Suprapubic skin (tissue), 4 donors: Measurements from ENCODE around the gene PPP1CA. TPM values are rescaled to one million over a fixed set of nuclear protein-coding genes. Genes with fewer than 3 reads are reported as not detected.
"Not testable (repeated sequence)": the region's sequence is repeated elsewhere in the genome, so short reads cannot be mapped to it uniquely, and the experiment has no call there.

Experiments used
- DNase-seq, 2 donors: peaks; one replicate each; pipeline ENCODE4 v3.0.0-alpha.2; 2019; ENCODE audit warnings: low spot score in 2 of 2
- H3K27ac ChIP-seq: fragments of 200-600 bp; sonication (generic); one replicate; pipeline ENCODE4 v1.5.1; 2019
- H3K27me3 ChIP-seq: fragments of 200-600 bp; sonication (generic); one replicate; pipeline ENCODE4 v1.5.1; 2019
- H3K36me3 ChIP-seq: fragments of 200-600 bp; sonication (generic); one replicate; pipeline ENCODE4 v1.5.1; 2019
- H3K4me1 ChIP-seq: fragments of 200-600 bp; sonication (generic); one replicate; pipeline ENCODE4 v1.5.1; 2019
- H3K4me3 ChIP-seq: fragments of 200-600 bp; sonication (generic); one replicate; pipeline ENCODE4 v1.5.1; 2019; ENCODE audit warnings: mild to moderate bottlenecking
- H3K9me3 ChIP-seq: fragments of 200-600 bp; sonication (generic); one replicate; pipeline ENCODE4 v1.5.1; 2019
- EP300 ChIP-seq: sonication (generic); formaldehyde crosslinking; IDR thresholded peaks from one replicate; pipeline ENCODE4 v1.6.1; 2017; ENCODE audit warnings: antibody characterized with exemption
- POLR2A ChIP-seq, 2 donors: fragments of 450-650 bp; IDR thresholded peaks; one replicate each; pipeline ENCODE4 v1.6.1; 2017; ENCODE audit warnings: antibody characterized with exemption in 2 of 2, mild to moderate bottlenecking in 2 of 2, moderate library complexity in 2 of 2
- POLR2AphosphoS5 ChIP-seq, 3 donors: sonication (generic); formaldehyde crosslinking; IDR thresholded peaks; one replicate each; pipeline ENCODE4 v1.6.1; 2017; ENCODE audit warnings: antibody characterized with exemption in 3 of 3
- WGBS: methylation state at CpG from one replicate; pipeline ENCODE4 v1.1.5; 2018; 5-methylcytosine and 5-hydroxymethylcytosine counted together
- total RNA-seq, 4 donors: library from RNA; depleted of rRNA; stranded (reverse); fragments of >200 nt; gene quantifications; one replicate each; pipeline ENCODE4 v1.1.0, GENCODE V29; 2016
- TF ChIP-seq, protein P1 (sequence below), 2 donors: fragments of 200-600 bp in 1 of 2; fragments of 450-650 bp in 1 of 2; sonication (generic) in 1 of 2; IDR thresholded peaks; one replicate each; pipeline ENCODE4 v1.5.1; 2016 to 2019; ENCODE audit warnings: antibody characterized with exemption in 2 of 2, mild to moderate bottlenecking in 1 of 2, moderate library complexity in 1 of 2

PPP1CA gene
- total RNA-seq, 4 donors from 2014 or later: 75.6 to 158 (median 121) TPM

DNA sequence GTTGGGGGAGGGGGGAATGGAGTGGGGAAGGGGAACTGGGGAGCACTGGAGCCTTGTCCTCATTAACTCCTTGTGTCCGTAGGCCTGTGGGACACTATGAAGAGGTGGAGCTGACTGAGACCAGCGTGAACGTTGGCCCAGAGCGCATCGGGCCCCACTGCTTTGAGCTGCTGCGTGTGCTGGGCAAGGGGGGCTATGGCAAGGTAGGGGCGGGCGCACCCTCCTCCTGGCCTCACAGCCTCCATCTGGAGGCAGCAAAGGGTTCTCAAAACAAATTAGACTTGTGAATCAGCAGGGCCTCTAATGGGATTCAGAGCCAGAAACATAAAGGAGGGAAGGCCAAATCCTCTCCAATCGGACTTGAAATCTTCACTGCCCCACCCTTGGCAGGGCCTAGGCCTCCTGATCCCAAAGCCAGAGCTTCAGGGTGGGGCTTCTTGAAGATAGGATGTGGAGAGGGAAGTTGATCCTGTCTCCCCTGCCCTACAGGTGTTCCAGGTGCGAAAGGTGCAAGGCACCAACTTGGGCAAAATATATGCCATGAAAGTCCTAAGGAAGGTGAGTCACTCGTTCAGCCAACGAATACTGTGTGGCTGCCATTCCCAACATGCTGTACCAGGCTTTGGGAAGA lies 27.5 kb upstream of the PPP1CA start:
- Histone ChIP-seq H3K4me3 (peak overlapping the region; percentile 95), H3K4me1 (peaks cover 35% of the 10 kb centered on the region), H3K27me3 (no peaks in the 10 kb centered on the region), H3K9me3 (no peaks in the 10 kb centered on the region), H3K36me3 (peaks cover 32% of the 10 kb centered on the region), H3K27ac (peak overlapping the region; percentile 96)
- TF ChIP-seq POLR2AphosphoS5 (IDR thresholded peaks at IDR 0.05) (peak in 1 of 3 donors; percentile 33), POLR2A (IDR thresholded peaks at IDR 0.05) (no peak)
- no peak for DNase-seq
- WGBS: 58% methylated on average over 5 of the region's 12 CpGs

DNA sequence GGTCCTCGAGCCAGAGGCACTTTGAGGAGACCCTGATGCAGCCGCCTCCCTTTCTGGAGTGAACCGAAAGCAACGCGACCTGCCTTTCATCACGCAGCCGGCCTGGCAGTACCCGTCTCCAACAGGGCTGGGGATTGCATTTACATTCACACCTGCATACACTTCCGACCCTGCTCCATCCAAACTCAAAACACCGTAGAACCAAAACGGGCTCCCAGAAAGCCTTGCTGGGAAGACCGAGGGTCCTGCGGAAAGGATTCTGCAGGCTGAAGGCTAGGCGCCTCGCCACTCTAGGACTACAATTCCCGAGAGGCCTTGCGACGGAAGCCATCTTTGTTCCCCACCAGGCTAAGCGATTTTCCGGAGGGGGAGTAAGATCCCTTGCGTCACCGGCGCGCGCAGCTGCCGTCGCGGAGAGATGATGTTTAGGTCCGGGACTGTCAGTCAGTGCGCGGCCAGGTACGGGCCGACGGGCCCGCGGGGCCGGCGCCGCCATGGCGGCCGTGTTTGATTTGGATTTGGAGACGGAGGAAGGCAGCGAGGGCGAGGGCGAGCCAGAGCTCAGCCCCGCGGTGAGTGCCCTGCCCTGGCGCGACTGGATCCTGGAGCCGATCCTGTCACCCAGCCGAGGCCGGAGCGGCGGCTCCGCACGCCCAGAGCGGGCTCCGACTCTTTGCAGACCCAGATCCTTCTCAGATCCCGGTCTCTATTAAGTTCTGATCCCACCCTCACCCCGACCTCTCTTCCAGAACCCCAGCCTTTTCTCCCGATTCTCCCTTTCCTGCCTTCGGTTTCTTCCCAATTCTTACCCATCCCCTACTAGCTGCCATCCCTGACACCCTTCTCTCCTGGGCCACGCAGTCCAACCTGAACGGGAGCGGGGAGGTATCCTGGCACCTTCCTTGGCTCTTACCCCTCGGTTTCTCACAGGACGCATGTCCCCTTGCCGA lies 26.7 kb upstream of the PPP1CA start, which contains the start of gene RPS6KB2:
RPS6KB2 (plus strand) TSS at position 443 of the 950 bp plus-strand sequence; CDS start at position 495, 52 bp downstream.
- DNase-seq: peak; percentile 99
- Histone ChIP-seq H3K27ac (peak within 1 kb of the TSS; percentile 96), H3K27me3 (no peaks in the 10 kb centered on the region), H3K4me1 (peaks cover 37% of the 10 kb centered on the region), H3K4me3 (peak within 1 kb of the TSS; percentile 95), H3K9me3 (no peaks in the 10 kb centered on the region), H3K36me3 (peaks cover 24% of the 10 kb centered on the region)
- TF ChIP-seq POLR2A (IDR thresholded peaks at IDR 0.05): peak in 1 of 2 donors; percentile 89
- no peak for TF ChIP-seq EP300
- TF ChIP-seq POLR2AphosphoS5 (IDR thresholded peaks at IDR 0.05): peak; percentile 82 to 97 (median 92)
- under 1% methylated on average over 61 of the region's 68 CpGs for WGBS

GRCh38 chr11:67427364-67427859 lies 25.8 kb upstream of the PPP1CA start:
- Histone ChIP-seq H3K4me3 (peak overlapping the region; percentile 95), H3K27ac (peak overlapping the region; percentile 96), H3K36me3 (peaks cover 14% of the 10 kb centered on the region), H3K4me1 (peaks cover 38% of the 10 kb centered on the region)
- DNase-seq, H3K27me3 ChIP-seq, H3K9me3 ChIP-seq: not testable (repeated sequence)
- 76% methylated on average over 19 of the region's 19 CpGs for WGBS

- Histone ChIP-seq H3K9me3 (no peaks in the 10 kb centered on the region), H3K27me3 (no peaks in the 10 kb centered on the region)
- WGBS: 88% methylated on average over 25 of the region's 34 CpGs
Measured at GRCh38 chr11:67423891-67424613, 22.4 kb upstream of the PPP1CA start.

GRCh38 chr11:67423466-67423865 lies 21.8 kb upstream of the PPP1CA start:
- WGBS: 82% methylated on average over 13 of the region's 13 CpGs
- H3K4me1 ChIP-seq: peaks cover 42% of the 10 kb centered on the region
- no peaks in the 10 kb centered on the region for H3K36me3 ChIP-seq
- no peak overlapping the region for H3K4me3 ChIP-seq
- no peak for TF ChIP-seq EP300
- TF ChIP-seq, protein P1, sequence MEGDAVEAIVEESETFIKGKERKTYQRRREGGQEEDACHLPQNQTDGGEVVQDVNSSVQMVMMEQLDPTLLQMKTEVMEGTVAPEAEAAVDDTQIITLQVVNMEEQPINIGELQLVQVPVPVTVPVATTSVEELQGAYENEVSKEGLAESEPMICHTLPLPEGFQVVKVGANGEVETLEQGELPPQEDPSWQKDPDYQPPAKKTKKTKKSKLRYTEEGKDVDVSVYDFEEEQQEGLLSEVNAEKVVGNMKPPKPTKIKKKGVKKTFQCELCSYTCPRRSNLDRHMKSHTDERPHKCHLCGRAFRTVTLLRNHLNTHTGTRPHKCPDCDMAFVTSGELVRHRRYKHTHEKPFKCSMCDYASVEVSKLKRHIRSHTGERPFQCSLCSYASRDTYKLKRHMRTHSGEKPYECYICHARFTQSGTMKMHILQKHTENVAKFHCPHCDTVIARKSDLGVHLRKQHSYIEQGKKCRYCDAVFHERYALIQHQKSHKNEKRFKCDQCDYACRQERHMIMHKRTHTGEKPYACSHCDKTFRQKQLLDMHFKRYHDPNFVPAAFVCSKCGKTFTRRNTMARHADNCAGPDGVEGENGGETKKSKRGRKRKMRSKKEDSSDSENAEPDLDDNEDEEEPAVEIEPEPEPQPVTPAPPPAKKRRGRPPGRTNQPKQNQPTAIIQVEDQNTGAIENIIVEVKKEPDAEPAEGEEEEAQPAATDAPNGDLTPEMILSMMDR (IDR thresholded peaks at IDR 0.05): no peak
- TF ChIP-seq POLR2A (IDR thresholded peaks at IDR 0.05): no peak
- no peak for TF ChIP-seq POLR2AphosphoS5 (IDR thresholded peaks at IDR 0.05)
- H3K27ac ChIP-seq: no peak overlapping the region
- H3K9me3 ChIP-seq: no peaks in the 10 kb centered on the region
- no peaks in the 10 kb centered on the region for H3K27me3 ChIP-seq
- no peak for DNase-seq

More at GRCh38 chr11:67423891-67424613, 22.4 kb upstream of the PPP1CA start:
- TF ChIP-seq, protein P1 (IDR thresholded peaks at IDR 0.05): no peak
- no peak for TF ChIP-seq POLR2AphosphoS5 (IDR thresholded peaks at IDR 0.05)
- TF ChIP-seq POLR2A (IDR thresholded peaks at IDR 0.05): no peak
- TF ChIP-seq EP300: no peak
- Histone ChIP-seq H3K4me3 (no peak overlapping the region), H3K36me3 (no peaks in the 10 kb centered on the region), H3K4me1 (peaks cover 40% of the 10 kb centered on the region), H3K27ac (no peak overlapping the region)
- no peak for DNase-seq

DNA sequence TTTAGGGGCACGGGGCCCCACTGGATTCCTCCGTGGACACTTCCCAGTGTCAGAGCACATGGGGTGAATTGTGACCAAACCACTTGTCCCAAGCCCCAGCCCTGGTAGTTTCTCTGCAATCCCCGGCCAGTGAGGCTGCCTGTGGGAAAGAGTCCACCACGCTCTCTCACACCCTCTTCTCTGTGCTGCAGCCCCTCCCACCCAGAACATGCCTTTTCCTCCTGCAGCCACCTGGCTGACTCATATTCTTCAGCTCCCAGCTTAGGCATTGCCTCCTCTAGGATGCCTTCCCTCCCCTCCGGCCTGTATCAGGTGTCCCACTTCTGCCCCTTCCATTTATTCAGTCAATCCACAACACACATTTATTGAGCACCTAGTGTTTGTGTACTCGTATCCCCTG lies 21.2 kb upstream of the PPP1CA start:
- peaks cover 47% of the 10 kb centered on the region for H3K4me1 ChIP-seq
- 56% methylated on average over 6 of the region's 6 CpGs for WGBS
- no peak overlapping the region for H3K27ac ChIP-seq
- no peaks in the 10 kb centered on the region for H3K9me3 ChIP-seq
- no peaks in the 10 kb centered on the region for H3K27me3 ChIP-seq
- no peak for DNase-seq
- no peak overlapping the region for H3K4me3 ChIP-seq
- TF ChIP-seq POLR2A (IDR thresholded peaks at IDR 0.05) (no peak), POLR2AphosphoS5 (IDR thresholded peaks at IDR 0.05) (no peak), EP300 (no peak)
- TF ChIP-seq, protein P1 (IDR thresholded peaks at IDR 0.05): no peak
- H3K36me3 ChIP-seq: no peaks in the 10 kb centered on the region
